SK-N-SH treated with all-trans-retinoic acid at 6 μM for 48 hours (cell line): ENCODE data around the gene LSM12.
"Not testable (repeated sequence)": the region's sequence is repeated elsewhere in the genome, so short reads cannot be mapped to it uniquely, and the experiment has no call there.

Experiments used
- ATAC-seq: fragments of 200-7000 bp; cut with Tn5 transposase; 3 replicates; pipeline ENCODE4 v1.9.1; 2020; ENCODE audit warnings: mild to moderate bottlenecking, moderate library complexity
- ARNTL ChIP-seq: fragments of 450-650 bp; formaldehyde crosslinking; IDR thresholded peaks from 2 replicates; pipeline ENCODE4 v1.5.0; 2020; ENCODE audit warnings: low read depth, mild to moderate bottlenecking, moderate library complexity, borderline replicate concordance
- BACH2 ChIP-seq: fragments of 250-450 bp; sonication (Bioruptor Pico); IDR thresholded peaks from 2 replicates; pipeline ENCODE4 v1.9.0; 2021; ENCODE audit warnings: mild to moderate bottlenecking, borderline replicate concordance
- CSDC2 ChIP-seq: fragments of 250-450 bp; sonication (Bioruptor Pico); IDR thresholded peaks from 2 replicates; pipeline ENCODE4 v1.5.0; 2020; ENCODE audit warnings: mild to moderate bottlenecking, moderate library complexity
- ESRRG ChIP-seq: fragments of 250-450 bp; sonication (Bioruptor Pico); IDR thresholded peaks from 2 replicates; pipeline ENCODE4 v1.6.1; 2021; ENCODE audit warnings: mild to moderate bottlenecking
- PPARA ChIP-seq: fragments of 250-450 bp; sonication (Bioruptor Pico); IDR thresholded peaks from 2 replicates; pipeline ENCODE4 v1.5.0; 2020; ENCODE audit warnings: mild to moderate bottlenecking, borderline replicate concordance
- RARB ChIP-seq: fragments of 250-450 bp; sonication (Bioruptor Pico); IDR thresholded peaks from 2 replicates; pipeline ENCODE4 v1.8.0; 2021; ENCODE audit warnings: mild to moderate bottlenecking, moderate library complexity
- SNAI2 ChIP-seq: fragments of 250-450 bp; sonication (Bioruptor Pico); IDR thresholded peaks from 2 replicates; pipeline ENCODE4 v1.5.0; 2020; ENCODE audit warnings: mild to moderate bottlenecking, moderate library complexity
- TOX ChIP-seq: fragments of 250-450 bp; sonication (Bioruptor Pico); IDR thresholded peaks from 2 replicates; pipeline ENCODE4 v1.8.0; 2021; ENCODE audit warnings: mild to moderate bottlenecking, moderate library complexity, borderline replicate concordance
- TSHZ2 ChIP-seq: fragments of 250-450 bp; sonication (Bioruptor Pico); IDR thresholded peaks from 2 replicates; pipeline ENCODE4 v1.5.0; 2020; ENCODE audit warnings: mild to moderate bottlenecking, moderate library complexity
- ZC3H10 ChIP-seq: fragments of 250-450 bp; sonication (Bioruptor Pico); IDR thresholded peaks from 2 replicates; pipeline ENCODE4 v1.5.1; 2021; ENCODE audit warnings: mild to moderate bottlenecking, moderate library complexity
- ZFP3 ChIP-seq: fragments of 250-450 bp; sonication (Bioruptor Pico); IDR thresholded peaks from 2 replicates; pipeline ENCODE4 v1.5.0; 2020; ENCODE audit warnings: mild to moderate bottlenecking, moderate library complexity
- ZFP30 ChIP-seq: fragments of 450-650 bp; formaldehyde crosslinking; IDR thresholded peaks from 2 replicates; pipeline ENCODE4 v1.5.0; 2022; ENCODE audit warnings: mild to moderate bottlenecking, moderate library complexity
- ZNF565 ChIP-seq: fragments of 450-650 bp; formaldehyde crosslinking; conservative IDR thresholded peaks from 2 replicates; pipeline ENCODE4 v1.5.0; 2020; ENCODE audit warnings: low read depth, mild to moderate bottlenecking, moderate library complexity
- ZNF70 ChIP-seq: fragments of 450-650 bp; formaldehyde crosslinking; IDR thresholded peaks from 2 replicates; pipeline ENCODE4 v1.5.0; 2020; ENCODE audit warnings: mild to moderate bottlenecking, moderate library complexity
- ZNF8 ChIP-seq: fragments of 450-650 bp; formaldehyde crosslinking; IDR thresholded peaks from 2 replicates; pipeline ENCODE4 v1.5.0; 2020; ENCODE audit warnings: mild to moderate bottlenecking, moderate library complexity
- TF ChIP-seq, protein P1 (sequence below): fragments of 250-450 bp; sonication (Bioruptor Pico); IDR thresholded peaks from 2 replicates; pipeline ENCODE4 v1.8.0; 2021; ENCODE audit warnings: low read depth, mild to moderate bottlenecking, moderate library complexity, borderline replicate concordance
- TF ChIP-seq, protein P2 (sequence below): fragments of 250-450 bp; sonication (Bioruptor Pico); IDR thresholded peaks from 2 replicates; pipeline ENCODE4 v1.8.0; 2020; ENCODE audit warnings: mild to moderate bottlenecking, moderate library complexity, borderline replicate concordance
- TF ChIP-seq, protein P3 (sequence below): fragments of 250-450 bp; sonication (Bioruptor Pico); IDR thresholded peaks from 2 replicates; pipeline ENCODE4 v1.5.1; 2020; ENCODE audit warnings: low read depth, mild to moderate bottlenecking, moderate library complexity

The LSM12 gene

DNA sequence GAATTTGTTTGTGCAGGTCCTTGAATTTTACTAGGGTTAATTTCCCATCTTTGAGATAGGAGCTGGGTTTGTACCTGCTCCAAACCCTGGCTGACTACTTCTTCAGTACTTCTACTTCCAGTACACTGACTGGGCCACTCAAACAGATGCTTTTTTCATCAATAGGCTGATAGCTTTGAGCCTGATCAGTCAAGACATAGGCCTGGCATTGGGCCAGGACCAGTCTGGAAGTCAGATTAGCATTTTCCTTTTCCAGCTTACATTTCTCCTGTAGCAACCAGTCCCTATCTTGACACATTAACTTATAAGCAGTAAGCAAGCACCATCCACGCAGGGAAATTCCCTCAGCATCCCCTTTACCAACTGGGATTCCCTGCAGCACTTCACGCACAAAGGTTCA is 44.2 kb downstream of the LSM12 start (continued):
- TF ChIP-seq, protein P1, sequence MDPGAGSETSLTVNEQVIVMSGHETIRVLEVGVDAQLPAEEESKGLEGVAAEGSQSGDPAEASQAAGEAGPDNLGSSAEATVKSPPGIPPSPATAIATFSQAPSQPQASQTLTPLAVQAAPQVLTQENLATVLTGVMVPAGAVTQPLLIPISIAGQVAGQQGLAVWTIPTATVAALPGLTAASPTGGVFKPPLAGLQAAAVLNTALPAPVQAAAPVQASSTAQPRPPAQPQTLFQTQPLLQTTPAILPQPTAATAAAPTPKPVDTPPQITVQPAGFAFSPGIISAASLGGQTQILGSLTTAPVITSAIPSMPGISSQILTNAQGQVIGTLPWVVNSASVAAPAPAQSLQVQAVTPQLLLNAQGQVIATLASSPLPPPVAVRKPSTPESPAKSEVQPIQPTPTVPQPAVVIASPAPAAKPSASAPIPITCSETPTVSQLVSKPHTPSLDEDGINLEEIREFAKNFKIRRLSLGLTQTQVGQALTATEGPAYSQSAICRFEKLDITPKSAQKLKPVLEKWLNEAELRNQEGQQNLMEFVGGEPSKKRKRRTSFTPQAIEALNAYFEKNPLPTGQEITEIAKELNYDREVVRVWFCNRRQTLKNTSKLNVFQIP (CRISPR knock-in tag): no peak
- no peak for TF ChIP-seq ESRRG (CRISPR knock-in tag)
- TF ChIP-seq TOX (CRISPR knock-in tag): no peak

DNA sequence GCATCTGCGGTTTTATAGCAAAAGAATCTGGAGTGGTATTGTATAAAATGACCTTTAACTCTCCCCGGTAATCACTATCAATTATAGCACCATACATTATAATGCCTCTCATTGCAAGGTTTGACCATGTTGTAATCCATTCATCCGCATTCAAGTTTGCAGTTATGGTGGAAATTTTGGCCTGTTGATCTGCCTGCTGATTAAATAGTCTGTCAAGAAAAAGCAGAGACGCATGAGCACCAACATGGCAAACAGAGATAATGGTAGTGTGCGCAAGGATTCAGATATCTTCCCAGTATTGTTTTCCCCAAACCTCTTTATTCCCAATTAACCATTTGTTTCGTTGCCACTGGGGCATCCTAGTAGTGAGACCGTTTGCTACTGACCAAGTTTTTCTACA is 45.2 kb downstream of the LSM12 start:
- not testable (repeated sequence) for ATAC-seq

DNA sequence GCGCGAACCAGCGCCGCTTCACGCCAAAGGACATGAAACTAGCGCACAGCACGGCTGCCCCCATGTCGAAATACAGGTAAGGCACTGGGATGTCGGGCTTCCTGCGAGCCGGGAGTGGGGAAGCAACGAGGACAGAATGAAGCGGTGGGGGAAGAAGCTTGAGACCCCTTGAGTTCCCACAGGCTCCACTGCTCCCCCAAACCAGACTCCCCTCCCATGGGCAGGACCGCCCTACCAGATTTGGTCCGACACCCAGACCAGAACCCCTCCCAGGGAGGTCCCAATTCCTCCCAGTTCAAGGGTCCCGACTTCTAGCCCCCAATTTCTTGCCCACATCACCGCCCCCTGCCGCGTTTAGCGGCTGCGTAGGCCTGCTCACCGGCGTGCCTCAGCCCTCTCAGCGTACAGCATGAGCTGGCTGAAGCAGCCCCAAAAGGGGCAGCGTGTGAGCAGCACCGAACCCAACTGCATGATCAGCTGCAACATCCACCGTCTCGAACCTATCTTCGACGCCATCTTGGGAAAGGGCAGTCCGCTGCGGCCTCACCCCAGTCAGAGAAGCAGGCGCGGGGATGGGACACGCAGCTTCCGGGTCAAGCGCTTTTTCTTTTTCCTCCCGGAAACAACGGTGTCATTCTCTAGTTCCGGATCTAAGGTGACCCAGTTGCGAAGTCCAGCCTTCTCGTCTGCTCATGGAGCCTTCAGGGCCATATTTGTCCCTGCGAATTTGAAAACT is 51.9 kb downstream of the LSM12 start, which contains the start of gene TMEM101:
TMEM101 (minus strand) TSS at position 527 of the 736 bp plus-strand sequence; CDS start at position 516, 11 bp downstream.
- peak; percentile 94 for ATAC-seq
- TF ChIP-seq, protein P2, sequence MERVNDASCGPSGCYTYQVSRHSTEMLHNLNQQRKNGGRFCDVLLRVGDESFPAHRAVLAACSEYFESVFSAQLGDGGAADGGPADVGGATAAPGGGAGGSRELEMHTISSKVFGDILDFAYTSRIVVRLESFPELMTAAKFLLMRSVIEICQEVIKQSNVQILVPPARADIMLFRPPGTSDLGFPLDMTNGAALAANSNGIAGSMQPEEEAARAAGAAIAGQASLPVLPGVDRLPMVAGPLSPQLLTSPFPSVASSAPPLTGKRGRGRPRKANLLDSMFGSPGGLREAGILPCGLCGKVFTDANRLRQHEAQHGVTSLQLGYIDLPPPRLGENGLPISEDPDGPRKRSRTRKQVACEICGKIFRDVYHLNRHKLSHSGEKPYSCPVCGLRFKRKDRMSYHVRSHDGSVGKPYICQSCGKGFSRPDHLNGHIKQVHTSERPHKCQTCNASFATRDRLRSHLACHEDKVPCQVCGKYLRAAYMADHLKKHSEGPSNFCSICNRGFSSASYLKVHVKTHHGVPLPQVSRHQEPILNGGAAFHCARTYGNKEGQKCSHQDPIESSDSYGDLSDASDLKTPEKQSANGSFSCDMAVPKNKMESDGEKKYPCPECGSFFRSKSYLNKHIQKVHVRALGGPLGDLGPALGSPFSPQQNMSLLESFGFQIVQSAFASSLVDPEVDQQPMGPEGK (CRISPR knock-in tag): 0 out of 2 replicates have a peak, but pooled peaks have one; percentile 16
- TF ChIP-seq TOX (CRISPR knock-in tag): no peak
- TF ChIP-seq TSHZ2 (CRISPR knock-in tag): peak; percentile 48; the same call in 1 of the 2 replicates
- peak; percentile 57; the same call in 1 of the 2 replicates for TF ChIP-seq ZFP3 (CRISPR knock-in tag)

DNA sequence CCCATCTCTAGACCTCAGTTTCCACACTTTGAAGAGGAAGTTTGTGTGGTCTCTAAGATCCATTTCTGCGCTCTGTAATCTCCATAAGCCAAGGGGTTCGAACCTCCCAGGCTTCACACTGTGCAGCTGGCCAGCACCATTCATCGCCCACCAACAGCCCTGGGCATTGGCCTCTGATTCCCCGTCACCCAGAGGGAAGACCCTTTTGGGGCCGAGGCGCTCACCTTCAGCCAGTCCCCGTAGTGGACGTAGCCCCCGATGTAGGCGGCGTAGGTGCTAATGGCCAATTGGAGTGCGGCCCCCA is 52.4 kb downstream of the LSM12 start:
- peak; percentile 55; the same call in 2 of the 3 replicates for ATAC-seq
- TF ChIP-seq RARB (CRISPR knock-in tag) (no peak), CSDC2 (CRISPR knock-in tag) (no peak), PPARA (CRISPR knock-in tag) (no peak), TSHZ2 (CRISPR knock-in tag) (no peak), ZNF8 (CRISPR knock-in tag) (no peak), ARNTL (no peak), BACH2 (CRISPR knock-in tag) (no peak), ZC3H10 (CRISPR knock-in tag) (no peak), ZFP30 (CRISPR knock-in tag) (no peak), ZNF565 (CRISPR knock-in tag) (no peak), ESRRG (CRISPR knock-in tag) (no peak), ZFP3 (CRISPR knock-in tag) (no peak), ZNF70 (CRISPR knock-in tag) (no peak), SNAI2 (no peak)
- TF ChIP-seq, protein P3, sequence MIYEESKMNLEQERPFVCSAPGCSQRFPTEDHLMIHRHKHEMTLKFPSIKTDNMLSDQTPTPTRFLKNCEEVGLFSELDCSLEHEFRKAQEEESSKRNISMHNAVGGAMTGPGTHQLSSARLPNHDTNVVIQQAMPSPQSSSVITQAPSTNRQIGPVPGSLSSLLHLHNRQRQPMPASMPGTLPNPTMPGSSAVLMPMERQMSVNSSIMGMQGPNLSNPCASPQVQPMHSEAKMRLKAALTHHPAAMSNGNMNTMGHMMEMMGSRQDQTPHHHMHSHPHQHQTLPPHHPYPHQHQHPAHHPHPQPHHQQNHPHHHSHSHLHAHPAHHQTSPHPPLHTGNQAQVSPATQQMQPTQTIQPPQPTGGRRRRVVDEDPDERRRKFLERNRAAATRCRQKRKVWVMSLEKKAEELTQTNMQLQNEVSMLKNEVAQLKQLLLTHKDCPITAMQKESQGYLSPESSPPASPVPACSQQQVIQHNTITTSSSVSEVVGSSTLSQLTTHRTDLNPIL (CRISPR knock-in tag): no peak
- TF ChIP-seq, protein P2 (CRISPR knock-in tag): no peak
- TF ChIP-seq, all 23 proteins: peak for 0
